Measurements from ENCODE around the gene SYNE2. TPM values are rescaled to one million over a fixed set of nuclear protein-coding genes. Genes with fewer than 3 reads are reported as not detected.
A peak's percentile ranks its signal among the peaks of the same experiment; 100 is the strongest.

SYNE2 gene
- total and polyA plus RNA-seq, 4 donors, result 12.0 to 79.9 (median 19.5) TPM

- TF ChIP-seq ZBTB33 (IDR thresholded peaks at IDR 0.05) (no peak), FOXA1 (IDR thresholded peaks at IDR 0.05) (no peak)
Observed at GRCh38 chr14:64062381-64063115, 209.7 kb downstream of the SYNE2 start (continued).

GRCh38 chr14:64064447-64064846, 211.6 kb downstream of the SYNE2 start:
- Histone ChIP-seq H3K36me3 (ENCODE audit: control insufficient read depth in 4 of 4, insufficient read depth in 3 of 4, low read depth in 1 of 4, low read length in 3 of 4) (peaks cover 0 to 6% (median under 1%) of the 10 kb centered on the region in 4 donors), H3K9ac (ENCODE audit: low read depth in 1 of 2, low read length in 2 of 2) (no peak overlapping the region), H3K27ac (ENCODE audit: low read depth in 1 of 2, low read length in 2 of 2) (no peak overlapping the region), H3K4me3 (ENCODE audit: low read depth in 1 of 3, low read length in 3 of 3) (no peak overlapping the region), H3K27me3 (ENCODE audit: control insufficient read depth in 4 of 4, insufficient read depth in 4 of 4, low read length in 3 of 4) (no peaks in the 10 kb centered on the region), H3K4me1 (ENCODE audit: control insufficient read depth in 4 of 4, insufficient read depth in 4 of 4, low read length in 3 of 4) (no peaks in the 10 kb centered on the region), H3K9me3 (ENCODE audit: control insufficient read depth in 4 of 4, low read length in 3 of 4) (no peaks in the 10 kb centered on the region)
- TF ChIP-seq MAX (IDR thresholded peaks at IDR 0.05) (no peak), JUND (IDR thresholded peaks at IDR 0.05) (no peak), FOXA1 (IDR thresholded peaks at IDR 0.05) (no peak), RXRA (IDR thresholded peaks at IDR 0.05) (no peak), TAF1 (conservative IDR thresholded peaks at IDR 0.05) (no peak), EGR1 (IDR thresholded peaks at IDR 0.05; ENCODE audit: low read depth in 2 of 2) (no peak), YY1 (IDR thresholded peaks at IDR 0.05) (no peak), HNF4A (conservative IDR thresholded peaks at IDR 0.05) (no peak), REST (IDR thresholded peaks at IDR 0.05) (no peak), NR2F2 (IDR thresholded peaks at IDR 0.05) (no peak)
- no peak for DNase-seq (ENCODE audit: low spot score)
- WGBS, result 96% methylated on average over 2 of the region's 2 CpGs

- 85% methylated on average over 5 of the region's 5 CpGs for WGBS
- H3K27ac ChIP-seq (ENCODE audit: low read depth in 1 of 2, low read length in 2 of 2), result no peak overlapping the region
- peaks cover 0 to 15% (median 7%) of the 10 kb centered on the region in 4 donors for H3K36me3 ChIP-seq (ENCODE audit: control insufficient read depth in 4 of 4, insufficient read depth in 3 of 4, low read depth in 1 of 4, low read length in 3 of 4)
- no peaks in the 10 kb centered on the region for H3K9me3 ChIP-seq (ENCODE audit: control insufficient read depth in 4 of 4, low read length in 3 of 4)
- H3K9ac ChIP-seq (ENCODE audit: low read depth in 1 of 2, low read length in 2 of 2), result no peak overlapping the region
- TF ChIP-seq REST (IDR thresholded peaks at IDR 0.05), result no peak
- peak in 1 of 2 donors; percentile 17 for TF ChIP-seq RXRA (IDR thresholded peaks at IDR 0.05)
- no peaks in the 10 kb centered on the region for H3K4me1 ChIP-seq (ENCODE audit: control insufficient read depth in 4 of 4, insufficient read depth in 4 of 4, low read length in 3 of 4)
- DNase-seq (ENCODE audit: low spot score), result no peak
- H3K4me3 ChIP-seq (ENCODE audit: low read depth in 1 of 3, low read length in 3 of 3), result no peak overlapping the region
- no peaks in the 10 kb centered on the region for H3K27me3 ChIP-seq (ENCODE audit: control insufficient read depth in 4 of 4, insufficient read depth in 4 of 4, low read length in 3 of 4)
Observed at GRCh38 chr14:64069634-64070359, 217.0 kb downstream of the SYNE2 start.

Data from liver (tissue), 9 donors.